ENCODE measurements around the gene SH3BP1. TPM values are rescaled to one million over a fixed set of nuclear protein-coding genes. Genes with fewer than 3 reads are reported as not detected.

Gene SH3BP1
- total RNA-seq, 1 experiment from 2014 or later, result 47.1 TPM

- no peak for DNase-seq (ENCODE audit: low spot score)
Observed at GRCh38 chr22:37616201-37617083, 23.0 kb upstream of the SH3BP1 start.

GRCh38 chr22:37617431-37617830 is 22.0 kb upstream of the SH3BP1 start:
- no peak for DNase-seq (ENCODE audit: low spot score)

- DNase-seq (ENCODE audit: low spot score), result no peak
Observed at GRCh38 chr22:37618072-37618656, 21.3 kb upstream of the SH3BP1 start.

- DNase-seq (ENCODE audit: low spot score), result no peak
Observed at GRCh38 chr22:37618674-37619073, 20.8 kb upstream of the SH3BP1 start.

GRCh38 chr22:37619991-37620390 is 19.5 kb upstream of the SH3BP1 start:
- DNase-seq (ENCODE audit: low spot score), result no peak

GRCh38 chr22:37621352-37621860 is 18.1 kb upstream of the SH3BP1 start:
- DNase-seq (ENCODE audit: low spot score), result no peak

- peak; percentile 32 for DNase-seq (ENCODE audit: low spot score)
Observed at GRCh38 chr22:37623075-37624016, 16.1 kb upstream of the SH3BP1 start.

- DNase-seq (ENCODE audit: low spot score), result no peak
Observed at GRCh38 chr22:37624017-37624365, 15.5 kb upstream of the SH3BP1 start.

- DNase-seq (ENCODE audit: low spot score), result no peak
Observed at GRCh38 chr22:37624876-37625275, 14.6 kb upstream of the SH3BP1 start.

- no peak for DNase-seq (ENCODE audit: low spot score)
Observed at GRCh38 chr22:37625737-37626136, 13.7 kb upstream of the SH3BP1 start.

- no peak for DNase-seq (ENCODE audit: low spot score)
Observed at GRCh38 chr22:37626144-37626543, 13.3 kb upstream of the SH3BP1 start.

- DNase-seq (ENCODE audit: low spot score), result no peak
Observed at GRCh38 chr22:37626556-37627075, 12.9 kb upstream of the SH3BP1 start.

GRCh38 chr22:37627121-37627520 is 12.3 kb upstream of the SH3BP1 start:
- DNase-seq (ENCODE audit: low spot score), result no peak

GRCh38 chr22:37627545-37627944 is 11.9 kb upstream of the SH3BP1 start:
- DNase-seq (ENCODE audit: low spot score), result no peak

- DNase-seq (ENCODE audit: low spot score), result no peak
Observed at GRCh38 chr22:37628830-37629229, 10.6 kb upstream of the SH3BP1 start.

- no peak for DNase-seq (ENCODE audit: low spot score)
Observed at GRCh38 chr22:37629928-37630327, 9.5 kb upstream of the SH3BP1 start.

GRCh38 chr22:37630839-37631435 is 8.5 kb upstream of the SH3BP1 start:
- no peak for DNase-seq (ENCODE audit: low spot score)

GRCh38 chr22:37631448-37632173 is 7.9 kb upstream of the SH3BP1 start:
- no peak for DNase-seq (ENCODE audit: low spot score)

- no peak for DNase-seq (ENCODE audit: low spot score)
Observed at GRCh38 chr22:37632174-37633088, 7.0 kb upstream of the SH3BP1 start.
